Fibroblast of peridontal ligament (primary cell): ENCODE results near the gene CAND2.

Experiments used
- DNase-seq: peaks from one replicate; pipeline ENCODE4 v3.0.0-alpha.2; 2010; ENCODE audit errors: extremely low read depth

The CAND2 gene

GRCh38 chr3:12796171-12797123 is at the start of gene CAND2:
Gene CAND2, plus strand, starts transcription at chr3:12796680. Its CDS starts 41 bp downstream, at chr3:12796721.
- peak; percentile 48 for DNase-seq

- DNase-seq, result no peak
These were observed 48.0 kb upstream of the CAND2 start for GRCh38 chr3:12748477-12748876.

DNA sequence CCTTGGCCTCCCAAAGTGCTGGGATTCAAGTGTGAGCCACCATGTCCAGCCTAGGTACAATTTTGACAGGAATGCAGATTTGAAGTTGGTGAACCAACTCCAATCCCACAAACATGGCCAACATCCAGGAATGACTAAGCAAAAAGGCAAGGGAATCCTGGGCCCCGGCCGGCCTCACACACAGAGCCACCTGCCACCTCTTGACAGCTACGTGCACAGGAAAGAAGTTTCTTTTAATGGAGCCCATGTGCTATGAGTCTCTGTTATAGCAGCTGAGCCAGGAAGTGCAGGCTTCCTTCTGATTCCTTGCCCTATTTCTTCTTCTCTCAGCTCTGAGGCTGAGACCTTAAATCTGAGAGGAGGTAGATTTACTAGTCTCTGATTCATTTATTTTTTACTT is 46.3 kb upstream of the CAND2 start:
- peak; percentile 82 for DNase-seq

DNA sequence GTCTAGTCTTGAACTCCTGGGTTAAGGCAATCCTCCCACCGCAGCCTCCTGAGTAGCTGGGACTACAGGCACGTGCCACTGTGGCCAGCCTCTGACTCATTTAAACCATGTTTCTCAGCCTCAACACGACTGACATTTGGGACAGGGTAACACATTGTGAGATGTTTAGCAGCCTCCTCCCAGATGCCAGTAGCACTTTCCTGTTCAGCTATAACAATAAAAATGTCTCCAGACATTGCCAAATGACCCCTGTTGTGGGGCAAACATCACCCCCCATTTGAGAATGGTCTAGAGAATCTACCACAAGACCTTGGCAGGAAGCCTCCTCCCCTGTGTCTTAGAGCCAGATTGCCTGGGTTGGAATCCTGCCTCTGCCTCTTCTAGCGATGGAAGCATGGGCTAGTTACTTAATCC is 45.8 kb upstream of the CAND2 start:
- peak; percentile 88 for DNase-seq

- DNase-seq, result no peak
These were observed 44.9 kb upstream of the CAND2 start for GRCh38 chr3:12751571-12751970.

DNA sequence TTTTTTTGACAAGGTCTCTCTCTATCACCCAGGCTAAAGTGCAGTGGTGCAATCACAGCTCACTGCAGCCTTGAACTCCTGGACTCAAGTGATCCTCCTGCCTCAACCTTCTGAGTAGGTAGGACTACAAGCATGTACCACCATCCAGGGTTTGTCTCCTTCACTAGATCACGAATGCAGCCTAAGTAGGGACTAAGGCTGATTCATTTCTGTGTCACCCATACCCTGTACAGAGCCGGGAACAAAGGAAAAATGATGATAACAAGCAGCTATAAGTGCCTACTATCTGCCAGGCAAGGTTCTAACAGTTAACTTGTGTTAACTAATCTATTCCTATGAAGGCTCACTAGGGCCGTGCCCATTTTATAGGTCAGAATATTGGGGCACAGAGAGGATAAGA is 44.4 kb upstream of the CAND2 start:
- no peak for DNase-seq

DNA sequence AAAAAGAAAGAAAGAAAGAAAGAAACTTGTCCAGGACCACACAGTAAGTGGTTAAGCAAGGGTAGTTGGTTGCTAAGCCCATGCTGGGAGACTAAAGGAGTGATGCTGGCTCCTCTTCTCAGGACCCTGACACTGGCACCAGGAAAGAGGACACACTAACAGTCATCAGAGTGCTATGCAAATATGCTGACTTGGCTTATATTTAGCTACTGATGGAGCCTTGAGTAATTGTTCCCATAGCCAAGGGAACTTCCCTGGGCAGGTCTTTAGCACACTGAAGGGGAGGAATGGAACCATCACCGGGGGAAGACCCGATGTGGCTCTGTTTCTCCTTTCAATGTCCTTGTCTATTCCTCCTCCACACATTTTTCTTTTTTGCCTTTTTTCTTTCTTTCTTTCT is 43.7 kb upstream of the CAND2 start:
- no peak for DNase-seq

DNA sequence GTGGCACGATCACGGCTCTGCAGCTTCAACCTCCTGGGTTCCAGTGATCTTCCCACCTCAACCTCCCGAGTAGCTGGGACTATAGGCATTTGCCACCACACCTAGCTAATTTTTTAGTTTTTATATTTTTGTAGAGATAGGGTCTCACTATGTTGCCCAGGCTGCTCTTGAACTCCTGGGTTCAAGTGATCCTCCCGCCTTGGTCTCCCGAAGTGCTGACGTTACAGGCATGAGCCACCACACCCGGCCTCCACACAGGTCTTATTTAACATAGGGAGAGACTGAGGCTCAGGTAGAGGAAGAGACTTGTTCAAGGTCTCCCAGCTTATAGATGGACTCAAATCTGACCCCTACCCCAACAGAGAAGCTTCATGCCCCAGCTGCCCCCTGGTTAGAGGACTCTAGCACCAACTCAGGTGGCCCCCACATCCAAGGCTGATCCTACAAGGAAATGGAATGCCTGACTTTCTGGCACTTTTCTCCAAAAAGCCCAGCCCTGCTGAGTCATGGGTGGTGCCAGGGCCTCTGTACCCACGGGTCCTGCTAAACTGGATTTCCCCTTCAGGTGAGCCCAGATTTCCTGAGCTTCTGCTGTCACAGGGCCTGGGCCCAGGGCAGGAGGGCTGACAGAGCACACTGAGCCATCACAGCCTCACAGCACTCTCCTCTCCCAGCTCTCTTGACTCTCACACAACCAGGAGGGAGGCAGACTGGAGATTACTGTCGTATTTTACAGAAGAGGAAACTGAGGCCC is 43.0 kb upstream of the CAND2 start:
- no peak for DNase-seq

DNA sequence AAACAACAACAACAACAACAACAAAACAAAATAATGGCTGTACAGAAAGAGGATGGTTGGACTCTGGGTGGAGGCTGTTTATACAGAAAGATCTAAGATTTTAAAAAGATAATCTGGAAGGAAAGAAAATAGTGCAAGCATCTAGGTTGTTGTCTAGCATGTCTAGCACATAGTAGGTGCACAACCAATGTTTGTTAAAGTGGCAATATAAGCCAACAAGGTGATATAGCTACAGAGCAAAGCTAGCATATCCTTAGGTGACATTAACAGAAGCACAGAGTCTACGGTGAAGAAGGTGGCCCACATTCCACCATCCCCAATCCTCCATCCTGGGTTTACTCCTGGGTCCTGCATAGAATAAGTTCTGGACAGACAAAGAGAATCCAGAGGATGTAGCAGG is 42.2 kb upstream of the CAND2 start:
- no peak for DNase-seq

GRCh38 chr3:12755754-12756153 is 40.7 kb upstream of the CAND2 start:
- no peak for DNase-seq

GRCh38 chr3:12756175-12756574 is 40.3 kb upstream of the CAND2 start:
- DNase-seq, result no peak

DNA sequence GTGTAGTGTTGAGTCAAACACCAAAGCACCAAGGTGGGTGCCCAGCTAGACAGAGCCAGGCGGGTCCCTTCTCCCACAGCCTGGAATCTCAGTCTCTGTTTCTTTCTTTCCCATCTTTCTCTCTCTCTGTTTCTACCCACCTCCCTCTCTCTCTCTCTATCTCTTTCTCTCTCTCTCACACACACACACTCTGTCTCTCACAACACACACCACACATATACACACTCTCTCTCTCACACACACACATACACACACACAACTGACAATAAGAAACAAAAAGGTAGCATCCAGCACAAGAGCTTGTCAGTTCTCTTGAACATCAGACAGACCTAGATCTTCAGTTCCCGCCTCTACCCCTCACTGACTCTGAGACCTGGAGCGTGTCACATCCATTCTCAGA is 39.8 kb upstream of the CAND2 start:
- no peak for DNase-seq

DNA sequence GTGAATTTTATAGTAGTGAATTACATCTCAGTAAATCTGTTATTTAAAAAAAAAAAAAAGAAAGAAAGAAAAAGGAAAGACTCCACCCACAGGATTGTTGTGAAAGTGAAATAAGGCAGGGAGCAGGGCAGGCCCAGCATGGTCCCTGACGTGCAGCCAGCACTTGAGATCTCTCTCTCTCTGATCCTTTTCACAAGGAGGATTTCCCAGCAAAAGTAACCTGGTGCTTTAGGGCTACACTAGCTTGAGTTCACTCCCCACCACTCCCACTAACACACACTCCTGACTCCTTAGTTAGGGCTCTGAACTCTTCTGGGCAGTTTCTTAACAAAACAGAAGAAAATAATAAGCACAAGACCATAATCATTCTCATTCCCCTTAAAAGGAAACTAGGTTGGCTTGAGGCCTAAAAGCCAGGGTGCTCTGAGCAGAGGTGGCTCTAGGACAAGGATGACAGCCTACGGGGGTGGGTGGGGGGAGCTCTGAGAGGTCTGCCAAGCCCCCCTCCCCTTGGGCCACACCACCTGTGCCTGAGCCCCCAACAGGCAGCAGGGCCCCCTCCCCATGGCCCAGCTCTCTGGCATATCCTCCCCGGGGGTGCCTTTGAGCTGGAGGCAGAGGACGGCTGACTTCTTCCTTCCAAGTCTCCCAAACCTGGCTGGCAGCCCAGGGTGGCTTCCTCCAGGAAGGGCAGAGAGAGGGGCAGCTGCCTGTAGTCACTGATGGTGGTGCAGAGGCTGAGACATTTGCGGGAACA is 38.3 kb upstream of the CAND2 start:
- peak; percentile 77 for DNase-seq

DNA sequence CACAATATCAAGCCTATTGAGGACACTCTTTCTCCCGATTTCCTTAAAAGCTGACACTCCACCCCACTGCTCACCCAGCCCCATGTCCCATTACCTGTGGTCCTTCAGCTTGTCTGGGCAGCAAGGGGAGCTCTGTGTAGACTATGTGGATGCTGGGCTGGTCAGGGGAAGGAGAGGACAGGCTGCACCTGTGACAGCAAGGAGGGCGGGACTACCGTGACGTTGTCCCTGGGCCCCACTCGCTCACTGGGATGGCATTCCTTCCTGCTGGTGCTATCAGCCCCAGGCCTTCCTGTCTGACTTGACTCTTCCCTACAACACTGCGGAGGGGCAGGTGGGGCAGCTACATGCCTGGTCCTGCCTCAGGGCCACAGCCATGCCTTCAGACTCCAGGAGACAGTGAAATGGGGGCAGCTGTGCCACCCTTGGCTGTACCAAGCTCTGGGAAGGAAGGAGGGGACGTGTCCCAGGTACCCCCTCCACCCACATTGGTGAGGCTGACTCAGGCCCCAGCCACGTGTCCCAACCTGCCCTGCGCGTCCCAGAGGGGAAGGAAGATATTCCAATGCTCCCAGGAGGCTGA is 37.3 kb upstream of the CAND2 start, which contains the start of gene TMEM40:
TSS of gene TMEM40 (minus strand) at position 163 of the 583 bp plus-strand sequence. CDS start 9,427 bp downstream, outside the sequence.
- no peak for DNase-seq

- no peak for DNase-seq
These were observed 36.6 kb upstream of the CAND2 start for GRCh38 chr3:12759693-12760565.

- no peak for DNase-seq
These were observed 32.2 kb upstream of the CAND2 start for GRCh38 chr3:12764171-12764776.

GRCh38 chr3:12766541-12766940 is 29.9 kb upstream of the CAND2 start:
- DNase-seq, result no peak

GRCh38 chr3:12768579-12769527 is 27.6 kb upstream of the CAND2 start:
- no peak for DNase-seq

DNA sequence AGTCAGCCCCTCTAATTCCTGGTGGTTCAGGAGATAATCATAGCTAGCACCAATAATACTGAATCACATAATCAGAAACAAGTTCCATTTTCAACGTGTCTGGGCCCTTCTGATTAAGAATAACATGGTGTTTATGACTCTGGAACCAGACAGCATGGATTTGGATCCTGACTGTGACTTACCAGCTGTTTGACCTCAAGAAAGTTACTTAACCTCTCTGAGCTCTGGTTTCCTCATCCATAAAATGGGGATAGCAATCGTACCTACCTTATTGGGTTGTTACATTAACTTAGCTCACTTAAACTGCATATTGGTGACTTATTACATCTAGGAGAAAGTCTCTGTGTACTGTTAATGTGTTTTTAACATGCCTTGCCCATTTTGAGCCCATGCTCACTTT is 26.7 kb upstream of the CAND2 start:
- DNase-seq, result no peak
